K562 (cell line): Measurements from ENCODE around the gene SETD1B. TPM values are rescaled to one million over a fixed set of nuclear protein-coding genes. Genes with fewer than 3 reads are reported as not detected.
A peak's percentile ranks its signal among the peaks of the same experiment; 100 is the strongest.

ENCODE experiments used
- AFF1 ChIP-seq, 2 experiments: fragments of 450-650 bp; IDR thresholded peaks; 2 replicates each; pipeline ENCODE4 v1.6.1; 2018; ENCODE audit warnings: mild to moderate bottlenecking in 2 of 2, low read depth in 1 of 2; ENCODE audit not compliant: partially characterized antibody in 2 of 2
- ARNT ChIP-seq, 2 experiments: fragments of 450-650 bp; IDR thresholded peaks; 2 replicates each; pipeline ENCODE4 v1.6.1; 2016; ENCODE audit warnings: mild to moderate bottlenecking in 1 of 2
- CHD1 ChIP-seq: fragments of 200-600 bp; sonication (generic); IDR thresholded peaks from one replicate; pipeline ENCODE4 v1.6.1; 2012; ENCODE audit warnings: mild to moderate bottlenecking, moderate library complexity, low read length, inconsistent platforms
- KAT7 ChIP-seq: sonication (generic); formaldehyde crosslinking; IDR thresholded peaks from 2 replicates; pipeline ENCODE4 v1.8.0; 2022; ENCODE audit warnings: missing genetic modification reagents, mild to moderate bottlenecking, borderline replicate concordance
- NCOR1 ChIP-seq: fragments of 450-650 bp; IDR thresholded peaks from 2 replicates; pipeline ENCODE4 v1.6.1; 2016; ENCODE audit warnings: mild to moderate bottlenecking, moderate library complexity
- POU5F1 ChIP-seq: fragments of 150-350 bp; IDR thresholded peaks from 2 replicates; pipeline ENCODE4 v1.6.1; 2014; ENCODE audit warnings: borderline replicate concordance, low read length, low read depth, mild to moderate bottlenecking; ENCODE audit not compliant: partially characterized antibody
- RB1 ChIP-seq: fragments of 450-650 bp; IDR thresholded peaks from 2 replicates; pipeline ENCODE4 v1.6.1; 2017; ENCODE audit warnings: low read depth, mild to moderate bottlenecking
- RNF219 ChIP-seq: fragments of 250-450 bp; sonication (Bioruptor Pico); IDR thresholded peaks from 2 replicates; pipeline ENCODE4 v1.5.0; 2022; ENCODE audit warnings: mild to moderate bottlenecking
- SIN3B ChIP-seq: fragments of 450-650 bp; IDR thresholded peaks from 2 replicates; pipeline ENCODE4 v1.6.1; 2017; ENCODE audit warnings: low read depth, mild to moderate bottlenecking, moderate library complexity
- SP1 ChIP-seq: sonication (generic); formaldehyde crosslinking; IDR thresholded peaks from 2 replicates; pipeline ENCODE4 v1.8.1; 2022; ENCODE audit warnings: mild to moderate bottlenecking, missing genetic modification reagents
- STAG1 ChIP-seq: sonication (generic); formaldehyde crosslinking; IDR thresholded peaks from 2 replicates; pipeline ENCODE4 v1.5.0; 2020; ENCODE audit warnings: missing genetic modification reagents, borderline replicate concordance
- SUPT5H ChIP-seq: fragments of 450-650 bp; IDR thresholded peaks from 2 replicates; pipeline ENCODE4 v1.6.1; 2016
- TBL1XR1 ChIP-seq, 2 experiments: IDR thresholded peaks; 2 replicates each; pipeline ENCODE4 v1.6.1; 2012; ENCODE audit warnings: improper control_type of control experiment in 2 of 2, low read length in 2 of 2, mild to moderate bottlenecking in 1 of 2
- VEZF1 ChIP-seq: fragments of 200-800 bp; sonication (Bioruptor generic); IDR thresholded peaks from 2 replicates; pipeline ENCODE4 v1.6.1; 2017; ENCODE audit warnings: missing genetic modification characterization, missing compliant biosample characterization
- ZBTB11 ChIP-seq, 3 experiments: fragments of 200-800 bp in 1 of 3; fragments of 250-450 bp in 1 of 3; fragments of 450-650 bp in 1 of 3; sonication (Bioruptor Pico) in 1 of 3; sonication (Bioruptor generic) in 1 of 3; formaldehyde crosslinking in 1 of 3; IDR thresholded peaks; 2 replicates each; pipeline versions ENCODE4 v1.6.1 to v1.8.0; 2016 to 2022; ENCODE audit warnings: mild to moderate bottlenecking in 2 of 3, missing genetic modification characterization in 2 of 3, missing compliant biosample characterization in 1 of 3, moderate library complexity in 1 of 3
- ZKSCAN8 ChIP-seq: fragments of 200-800 bp; sonication (Bioruptor generic); IDR thresholded peaks from 2 replicates; pipeline ENCODE4 v1.6.1; 2016; ENCODE audit warnings: missing genetic modification characterization, missing compliant biosample characterization
- polyA plus RNA-seq, 8 experiments: library from polyadenylated mRNA; depleted of rRNA in 4 of 8; stranded (reverse) in 5 of 8; unstranded in 3 of 8; fragments of >200 nt; fragmentation: Nextera tagmentation in 2 of 8; fragmentation: Illumina TruSeq in 1 of 8; extraction: Ambion mirVana in 2 of 8; extraction: Trizol in 1 of 8; gene quantifications; 2 replicates each; pipeline versions ENCODE4 v1.2.1 to v1.2.3, GENCODE V29; 2011 to 2014; ENCODE audit warnings: inconsistent platforms in 1 of 8, missing spikeins in 1 of 8
- total RNA-seq, 7 experiments: library from RNA; depleted of rRNA in 6 of 7; stranded (reverse); fragments of >200 nt in 6 of 7; fragmentation: Illumina TruSeq in 2 of 7; extraction: Trizol in 2 of 7; gene quantifications; 2 replicates each; pipeline versions ENCODE4 v1.2.1 to v1.2.3, GENCODE V29; 2011 to 2021; ENCODE audit warnings: low replicate concordance in 1 of 7

Gene SETD1B
- total and polyA plus RNA-seq, 9 of the 15 experiments (the other 6 are each of a cell fraction or from before 2014, with no cell fraction given), result 0.48 to 26.6 (median 2.3) TPM

GRCh38 chr12:121794534-121795033 lies 9.2 kb upstream of the SETD1B start (continued):
- peak in 1 of 2 experiments; percentile 12 for TF ChIP-seq AFF1 (IDR thresholded peaks at IDR 0.05; ENCODE audit: low read depth in 1 of 2, partially characterized antibody in 2 of 2)
- TF ChIP-seq RB1, result no peak
- peak in 1 of 3 experiments; percentile 64; a peak in 1 of 6 replicates for TF ChIP-seq ZBTB11 (CRISPR knock-in tag; IDR thresholded peaks at IDR 0.05)
- TF ChIP-seq ARNT (IDR thresholded peaks at IDR 0.05), result no peak
- TF ChIP-seq CHD1, result peak; percentile 7
- TF ChIP-seq SUPT5H, result peak; percentile 55; the same call in 1 of the 2 replicates
- TF ChIP-seq SP1 (CRISPR knock-in tag), result peak; percentile 61
- no peak for TF ChIP-seq RNF219 (CRISPR knock-in tag)
- no peak for TF ChIP-seq ZKSCAN8 (CRISPR knock-in tag)
- TF ChIP-seq SIN3B, result 0 out of 2 replicates have a peak, but pooled peaks have one; percentile 42
- peak in 1 of 2 experiments; percentile 5; a peak in 1 of 4 replicates for TF ChIP-seq TBL1XR1 (IDR thresholded peaks at IDR 0.05; ENCODE audit: low read length in 2 of 2)
- peak; percentile 51 for TF ChIP-seq VEZF1
- peak; percentile 14; the same call in 1 of the 2 replicates for TF ChIP-seq NCOR1
- TF ChIP-seq POU5F1, result no peak
- TF ChIP-seq STAG1 (CRISPR knock-in tag), result no peak
- 0 out of 2 replicates have a peak, but pooled peaks have one; percentile 69 for TF ChIP-seq KAT7 (CRISPR knock-in tag)
